Measurements from ENCODE around the gene RUBCN.

DNA sequence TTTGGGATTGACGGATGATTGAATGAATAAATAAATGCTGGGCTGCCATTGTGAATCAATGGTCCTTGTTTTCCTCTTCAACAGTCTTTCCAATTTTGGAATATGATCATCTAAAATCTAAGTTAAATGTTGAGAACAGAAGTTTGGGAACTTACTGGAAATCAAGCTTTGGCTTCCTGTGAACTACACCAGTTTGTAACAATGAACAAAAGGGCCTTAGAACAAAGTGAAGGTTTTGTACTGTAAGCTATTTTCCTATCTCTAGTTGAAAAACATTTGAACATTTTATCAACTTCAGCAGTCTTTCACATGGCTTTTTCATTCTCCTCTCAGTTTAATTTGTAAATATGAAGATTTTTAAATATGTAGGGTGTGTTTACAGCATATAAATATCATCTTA lies 66.3 kb downstream of the RUBCN start:
- TF ChIP-seq CTCF (conservative IDR thresholded peaks at IDR 0.05) = no peak
- no peak for TF ChIP-seq ZFX (IDR thresholded peaks at IDR 0.05)
